ENCODE data around the gene NOX4.

Gene NOX4

GRCh38 chr11:89536926-89537325, 45.8 kb upstream of the NOX4 start:
- Histone ChIP-seq H3K27me3 (ENCODE audit: insufficient read depth, low read length) (no peaks in the 10 kb centered on the region), H3F3A (ENCODE audit: insufficient read depth, low read length) (no peaks in the 10 kb centered on the region), H3K4me2 (ENCODE audit: low read length) (no peak overlapping the region), H3K36me3 (ENCODE audit: insufficient read depth, low read length) (no peaks in the 10 kb centered on the region), H3K27ac (ENCODE audit: low read depth, low read length, poor library complexity, severe bottlenecking) (no peak overlapping the region), H3K4me1 (ENCODE audit: insufficient read depth, low read length, severe bottlenecking) (no peaks in the 10 kb centered on the region), H3K9ac (ENCODE audit: low read length) (no peak overlapping the region), H3K9me2 (ENCODE audit: low read depth, low read length) (no peaks in the 10 kb centered on the region), H3K9me3 (ENCODE audit: low read length) (no peaks in the 10 kb centered on the region), H3K79me2 (ENCODE audit: insufficient read depth, low read length) (no peaks in the 10 kb centered on the region), H4K20me1 (ENCODE audit: insufficient read depth, low read length) (no peaks in the 10 kb centered on the region), H3K4me3 (ENCODE audit: low read depth, low read length, poor library complexity, severe bottlenecking) (no peak overlapping the region), H2AFZ (ENCODE audit: low read length) (no peak overlapping the region)
- TF ChIP-seq EZH2 (IDR thresholded peaks at IDR 0.05; ENCODE audit: borderline replicate concordance, low read length) (no peak), CTCF (IDR thresholded peaks at IDR 0.05; ENCODE audit: low read length) (no peak)

- H3K79me2 ChIP-seq (ENCODE audit: insufficient read depth, low read length) = no peaks in the 10 kb centered on the region
- H3F3A ChIP-seq (ENCODE audit: insufficient read depth, low read length) = no peaks in the 10 kb centered on the region
- no peak overlapping the region for H3K9ac ChIP-seq (ENCODE audit: low read length)
- no peak overlapping the region for H3K27ac ChIP-seq (ENCODE audit: low read depth, low read length, poor library complexity, severe bottlenecking)
- no peak overlapping the region for H3K4me2 ChIP-seq (ENCODE audit: low read length)
- no peak overlapping the region for H3K4me3 ChIP-seq (ENCODE audit: low read depth, low read length, poor library complexity, severe bottlenecking)
- H3K9me2 ChIP-seq (ENCODE audit: low read depth, low read length) = no peaks in the 10 kb centered on the region
- H3K4me1 ChIP-seq (ENCODE audit: insufficient read depth, low read length, severe bottlenecking) = no peaks in the 10 kb centered on the region
- no peaks in the 10 kb centered on the region for H3K9me3 ChIP-seq (ENCODE audit: low read length)
- no peaks in the 10 kb centered on the region for H3K27me3 ChIP-seq (ENCODE audit: insufficient read depth, low read length)
- no peaks in the 10 kb centered on the region for H4K20me1 ChIP-seq (ENCODE audit: insufficient read depth, low read length)
- no peak overlapping the region for H2AFZ ChIP-seq (ENCODE audit: low read length)
- TF ChIP-seq EZH2 (IDR thresholded peaks at IDR 0.05; ENCODE audit: borderline replicate concordance, low read length) (no peak), CTCF (IDR thresholded peaks at IDR 0.05; ENCODE audit: low read length) (no peak)
- no peaks in the 10 kb centered on the region for H3K36me3 ChIP-seq (ENCODE audit: insufficient read depth, low read length)
Observed at GRCh38 chr11:89535221-89535620, 44.0 kb upstream of the NOX4 start.

DNA sequence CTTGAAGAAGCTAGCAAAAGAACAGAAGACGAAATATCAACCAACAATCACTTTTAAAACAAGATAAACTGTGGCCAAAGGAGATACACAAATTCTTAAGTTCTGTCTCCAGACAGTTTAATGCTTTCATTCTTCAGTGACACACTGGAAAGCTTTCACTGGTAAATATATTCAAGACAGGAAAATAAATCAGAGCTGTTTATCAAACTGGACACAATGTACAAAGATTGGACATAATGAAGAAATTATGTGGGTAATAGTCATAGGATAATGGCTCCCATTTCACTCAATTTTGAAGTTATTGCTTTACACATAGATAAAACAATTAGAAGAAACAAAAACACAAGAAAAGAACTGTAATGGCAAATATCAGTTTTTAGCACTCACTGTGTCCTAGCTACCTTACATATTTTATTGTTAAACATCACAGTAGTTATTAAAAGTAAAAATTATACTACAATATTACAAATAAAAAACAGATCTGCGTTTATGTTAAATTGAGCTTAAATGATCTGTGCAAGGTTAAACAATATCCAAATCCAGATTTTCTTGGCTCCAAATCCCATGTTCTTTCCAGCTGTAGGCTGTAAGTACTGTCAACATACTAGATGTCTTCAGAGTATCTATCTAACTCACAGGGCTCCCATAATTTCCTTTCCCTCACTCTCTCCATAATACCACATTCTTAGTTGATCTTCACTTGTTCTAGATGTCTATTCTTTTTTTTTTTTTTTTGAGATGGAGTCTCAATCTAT, 38.6 kb upstream of the NOX4 start:
- Histone ChIP-seq H3K27ac (ENCODE audit: low read depth, low read length, poor library complexity, severe bottlenecking) (no peak overlapping the region), H3K4me2 (ENCODE audit: low read length) (no peak overlapping the region), H3K27me3 (ENCODE audit: insufficient read depth, low read length) (no peaks in the 10 kb centered on the region), H3K9ac (ENCODE audit: low read length) (no peak overlapping the region), H3K36me3 (ENCODE audit: insufficient read depth, low read length) (no peaks in the 10 kb centered on the region), H3F3A (ENCODE audit: insufficient read depth, low read length) (no peaks in the 10 kb centered on the region), H3K4me1 (ENCODE audit: insufficient read depth, low read length, severe bottlenecking) (no peaks in the 10 kb centered on the region), H3K4me3 (ENCODE audit: low read depth, low read length, poor library complexity, severe bottlenecking) (no peak overlapping the region), H4K20me1 (ENCODE audit: insufficient read depth, low read length) (no peaks in the 10 kb centered on the region), H3K9me2 (ENCODE audit: low read depth, low read length) (no peaks in the 10 kb centered on the region), H3K79me2 (ENCODE audit: insufficient read depth, low read length) (no peaks in the 10 kb centered on the region), H2AFZ (ENCODE audit: low read length) (no peak overlapping the region), H3K9me3 (ENCODE audit: low read length) (no peaks in the 10 kb centered on the region)
- TF ChIP-seq CTCF (IDR thresholded peaks at IDR 0.05; ENCODE audit: low read length) (no peak), EZH2 (IDR thresholded peaks at IDR 0.05; ENCODE audit: borderline replicate concordance, low read length) (no peak)

Measured in OCI-LY1 (cell line).